ENCODE measurements around the gene PLEKHH1. TPM values are rescaled to one million over a fixed set of nuclear protein-coding genes. Genes with fewer than 3 reads are reported as not detected.

Gene PLEKHH1
- total and polyA plus RNA-seq, 2 experiments from 2014 or later = 18.0 to 29.9 TPM

GRCh38 chr14:67557118-67557517, 24.0 kb downstream of the PLEKHH1 start:
- no peak for TF ChIP-seq CTCF (IDR thresholded peaks at IDR 0.05; ENCODE audit: low read depth, low read length)
- Histone ChIP-seq H3K9me3 (ENCODE audit: low read depth) (no peaks in the 10 kb centered on the region), H3K27me3 (no peaks in the 10 kb centered on the region), H3K4me1 (ENCODE audit: low read depth) (no peaks in the 10 kb centered on the region), H3K27ac (no peak overlapping the region), H3K36me3 (peaks cover 4% of the 10 kb centered on the region), H3K4me3 (no peak overlapping the region)
- DNase-seq (ENCODE audit: low read depth in 1 of 2, low spot score in 1 of 2) = no peak

GRCh38 chr14:67557656-67558055, 24.6 kb downstream of the PLEKHH1 start:
- Histone ChIP-seq H3K4me1 (ENCODE audit: low read depth) (no peaks in the 10 kb centered on the region), H3K36me3 (peaks cover 7% of the 10 kb centered on the region), H3K9me3 (ENCODE audit: low read depth) (no peaks in the 10 kb centered on the region), H3K4me3 (no peak overlapping the region), H3K27ac (no peak overlapping the region), H3K27me3 (no peaks in the 10 kb centered on the region)
- TF ChIP-seq CTCF (IDR thresholded peaks at IDR 0.05; ENCODE audit: low read depth, low read length) = no peak
- DNase-seq (ENCODE audit: low read depth in 1 of 2, low spot score in 1 of 2) = no peak

- no peak for DNase-seq (ENCODE audit: low read depth in 1 of 2, low spot score in 1 of 2)
- TF ChIP-seq CTCF (IDR thresholded peaks at IDR 0.05; ENCODE audit: low read depth, low read length) = no peak
- peaks cover 10% of the 10 kb centered on the region for H3K36me3 ChIP-seq
- no peak overlapping the region for H3K4me3 ChIP-seq
- H3K27ac ChIP-seq = no peak overlapping the region
- no peaks in the 10 kb centered on the region for H3K27me3 ChIP-seq
- H3K9me3 ChIP-seq (ENCODE audit: low read depth) = no peaks in the 10 kb centered on the region
- no peaks in the 10 kb centered on the region for H3K4me1 ChIP-seq (ENCODE audit: low read depth)
Measured at GRCh38 chr14:67559639-67560038, 26.5 kb downstream of the PLEKHH1 start.

GRCh38 chr14:67562025-67562775, 29.1 kb downstream of the PLEKHH1 start:
- Histone ChIP-seq H3K4me3 (no peak overlapping the region), H3K4me1 (ENCODE audit: low read depth) (no peaks in the 10 kb centered on the region), H3K9me3 (ENCODE audit: low read depth) (no peaks in the 10 kb centered on the region), H3K36me3 (peaks cover 10% of the 10 kb centered on the region), H3K27ac (no peak overlapping the region), H3K27me3 (no peaks in the 10 kb centered on the region)
- no peak for TF ChIP-seq CTCF (IDR thresholded peaks at IDR 0.05; ENCODE audit: low read depth, low read length)
- no peak for DNase-seq (ENCODE audit: low read depth in 1 of 2, low spot score in 1 of 2)

GRCh38 chr14:67562776-67563150, 29.7 kb downstream of the PLEKHH1 start:
- TF ChIP-seq CTCF (IDR thresholded peaks at IDR 0.05; ENCODE audit: low read depth, low read length) = no peak
- peaks cover 10% of the 10 kb centered on the region for H3K36me3 ChIP-seq
- no peak overlapping the region for H3K4me3 ChIP-seq
- H3K4me1 ChIP-seq (ENCODE audit: low read depth) = no peaks in the 10 kb centered on the region
- no peak for DNase-seq (ENCODE audit: low read depth in 1 of 2, low spot score in 1 of 2)
- H3K27me3 ChIP-seq = no peaks in the 10 kb centered on the region
- H3K9me3 ChIP-seq (ENCODE audit: low read depth) = no peaks in the 10 kb centered on the region
- H3K27ac ChIP-seq = no peak overlapping the region

Data from cardiac muscle cell (in vitro differentiated cells and primary cell).